HepG2 (cell line): Measurements from ENCODE around the gene EFCAB8.

Experiments
- GABPA ChIP-seq, 2 experiments: IDR thresholded peaks; 2 replicates each; pipeline ENCODE4 v1.6.1; 2011 to 2016; ENCODE audit warnings: low read depth in 2 of 2, low read length in 1 of 2, missing biosample characterization in 1 of 2, missing genetic modification characterization in 1 of 2
- NCOA1 ChIP-seq: sonication (generic); formaldehyde crosslinking; IDR thresholded peaks from 2 replicates; pipeline ENCODE4 v1.9.0; 2021; ENCODE audit warnings: missing genetic modification reagents
- NFYB ChIP-seq: sonication (generic); formaldehyde crosslinking; IDR thresholded peaks from 2 replicates; pipeline ENCODE4 v1.4.0; 2020; ENCODE audit warnings: missing genetic modification reagents
- NR2F1 ChIP-seq, 2 experiments: fragments of 450-650 bp in 1 of 2; formaldehyde crosslinking in 1 of 2; IDR thresholded peaks; 2 replicates each; pipeline versions ENCODE4 v1.5.0 to v1.6.1; 2016 to 2020; ENCODE audit warnings: mild to moderate bottlenecking in 1 of 2, missing compliant biosample characterization in 1 of 2, missing genetic modification reagents in 1 of 2, moderate library complexity in 1 of 2
- POLR2A ChIP-seq, 2 experiments: IDR thresholded peaks; 2 replicates each; pipeline ENCODE4 v1.6.1; 2011; ENCODE audit warnings: low read depth in 2 of 2, low read length in 2 of 2, mild to moderate bottlenecking in 1 of 2, moderate library complexity in 1 of 2; ENCODE audit not compliant: insufficient read depth in 1 of 2
- POLR2G ChIP-seq: fragments of 200-400 bp; formaldehyde crosslinking; IDR thresholded peaks from 2 replicates; pipeline ENCODE4 v1.6.1; 2018; ENCODE audit warnings: mild to moderate bottlenecking, low read depth, low read length, moderate library complexity
- RELA ChIP-seq: sonication (generic); formaldehyde crosslinking; IDR thresholded peaks from 2 replicates; pipeline ENCODE4 v1.4.0; 2020; ENCODE audit warnings: missing genetic modification reagents
- SNRNP70 ChIP-seq: fragments of 200-400 bp; formaldehyde crosslinking; IDR thresholded peaks from 2 replicates; pipeline ENCODE4 v1.6.1; 2017; ENCODE audit warnings: mild to moderate bottlenecking, low read depth, low read length, moderate library complexity
- SUZ12 ChIP-seq: fragments of 150-350 bp; IDR thresholded peaks from 2 replicates; pipeline ENCODE4 v1.6.1; 2014; ENCODE audit warnings: low read depth, low read length
- ZNF563 ChIP-seq: sonication (generic); formaldehyde crosslinking; IDR thresholded peaks from 2 replicates; pipeline ENCODE4 v1.8.0; 2022; ENCODE audit warnings: mild to moderate bottlenecking, moderate library complexity, missing genetic modification reagents
- TF ChIP-seq, protein P1 (sequence below): sonication (generic); formaldehyde crosslinking; IDR thresholded peaks from 2 replicates; pipeline ENCODE4 v1.5.0; 2020; ENCODE audit warnings: mild to moderate bottlenecking, missing genetic modification reagents, moderate library complexity

DNA sequence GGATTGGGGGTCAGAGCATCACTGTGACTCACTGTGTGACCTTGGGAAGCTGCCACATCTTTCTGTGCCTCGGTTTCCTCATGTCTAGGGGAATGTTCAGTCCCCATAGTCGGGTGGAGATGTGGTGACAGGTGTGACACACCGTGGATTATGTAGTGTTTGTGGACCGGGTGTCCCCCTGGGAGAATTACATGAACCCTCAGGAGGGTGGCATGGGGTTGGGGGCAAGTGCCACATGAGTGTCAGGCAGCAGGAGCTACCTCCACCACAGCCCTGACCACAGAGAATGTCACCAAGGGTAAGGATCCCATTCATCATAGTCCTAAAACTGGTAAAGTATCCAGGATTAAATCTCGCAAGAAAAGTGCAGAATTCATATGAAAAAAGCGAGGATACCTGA, 122.3 kb downstream of the EFCAB8 start:
- TF ChIP-seq SNRNP70 = no peak
- TF ChIP-seq, protein P1, sequence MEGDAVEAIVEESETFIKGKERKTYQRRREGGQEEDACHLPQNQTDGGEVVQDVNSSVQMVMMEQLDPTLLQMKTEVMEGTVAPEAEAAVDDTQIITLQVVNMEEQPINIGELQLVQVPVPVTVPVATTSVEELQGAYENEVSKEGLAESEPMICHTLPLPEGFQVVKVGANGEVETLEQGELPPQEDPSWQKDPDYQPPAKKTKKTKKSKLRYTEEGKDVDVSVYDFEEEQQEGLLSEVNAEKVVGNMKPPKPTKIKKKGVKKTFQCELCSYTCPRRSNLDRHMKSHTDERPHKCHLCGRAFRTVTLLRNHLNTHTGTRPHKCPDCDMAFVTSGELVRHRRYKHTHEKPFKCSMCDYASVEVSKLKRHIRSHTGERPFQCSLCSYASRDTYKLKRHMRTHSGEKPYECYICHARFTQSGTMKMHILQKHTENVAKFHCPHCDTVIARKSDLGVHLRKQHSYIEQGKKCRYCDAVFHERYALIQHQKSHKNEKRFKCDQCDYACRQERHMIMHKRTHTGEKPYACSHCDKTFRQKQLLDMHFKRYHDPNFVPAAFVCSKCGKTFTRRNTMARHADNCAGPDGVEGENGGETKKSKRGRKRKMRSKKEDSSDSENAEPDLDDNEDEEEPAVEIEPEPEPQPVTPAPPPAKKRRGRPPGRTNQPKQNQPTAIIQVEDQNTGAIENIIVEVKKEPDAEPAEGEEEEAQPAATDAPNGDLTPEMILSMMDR (CRISPR knock-in tag) = no peak
- no peak for TF ChIP-seq POLR2A (IDR thresholded peaks at IDR 0.05; ENCODE audit: insufficient read depth in 1 of 2, low read depth in 2 of 2, low read length in 2 of 2)
- TF ChIP-seq NCOA1 (CRISPR knock-in tag) = no peak
- TF ChIP-seq POLR2G = no peak
- no peak for TF ChIP-seq GABPA (IDR thresholded peaks at IDR 0.05; ENCODE audit: low read depth, low read length)
- TF ChIP-seq GABPA (CRISPR knock-in tag; IDR thresholded peaks at IDR 0.05; ENCODE audit: low read depth) = no peak
- no peak for TF ChIP-seq NFYB (CRISPR knock-in tag)
- no peak for TF ChIP-seq ZNF563 (CRISPR knock-in tag)
- TF ChIP-seq NR2F1 (CRISPR knock-in tag; IDR thresholded peaks at IDR 0.05) = no peak
- no peak for TF ChIP-seq RELA (CRISPR knock-in tag)
- TF ChIP-seq SUZ12 = no peak
